Measurements from ENCODE around the gene SETD7. TPM values are rescaled to one million over a fixed set of nuclear protein-coding genes. Genes with fewer than 3 reads are reported as not detected.
A peak's percentile ranks its signal among the peaks of the same experiment; 100 is the strongest.

SETD7 gene
- total RNA-seq, 1 experiment from 2014 or later, result 32.2 TPM

GRCh38 chr4:139476363-139476762, 79.7 kb downstream of the SETD7 start:
- no peak overlapping the region for H3K27ac Mint-ChIP-seq (ENCODE audit: unreplicated experiment)
- H3K9me3 Mint-ChIP-seq (ENCODE audit: unreplicated experiment), result no peaks in the 10 kb centered on the region
- Histone ChIP-seq H3K27me3 (replicated peaks; ENCODE audit: control insufficient read depth, insufficient read depth, low read length) (no peaks in the 10 kb centered on the region), H3K4me3 (ENCODE audit: low read depth, low read length) (no peak overlapping the region), H3K9me3 (no peaks in the 10 kb centered on the region), H3K4me1 (no peaks in the 10 kb centered on the region), H3K36me3 (ENCODE audit: control insufficient read depth, insufficient read depth, low read length) (no peaks in the 10 kb centered on the region)
- no TSS peak for BruUV-seq (replicated peaks)
- no peaks in the 10 kb centered on the region for H3K27me3 Mint-ChIP-seq (ENCODE audit: insufficient read depth, unreplicated experiment)
- H3K36me3 Mint-ChIP-seq (ENCODE audit: insufficient read depth, unreplicated experiment), result peaks cover 7% of the 10 kb centered on the region
- no peak for DNase-seq
- no peak overlapping the region for H3K4me3 Mint-ChIP-seq (ENCODE audit: unreplicated experiment)
- peaks cover 12% of the 10 kb centered on the region for H3K4me1 Mint-ChIP-seq (ENCODE audit: low read depth, unreplicated experiment)
- TF ChIP-seq CTCF (IDR thresholded peaks at IDR 0.05; ENCODE audit: insufficient read depth in 1 of 2, low read depth in 1 of 2, low read length in 1 of 2, severe bottlenecking in 1 of 2, unreplicated experiment in 1 of 2), result no peak
- ChIA-PET CTCF (no interaction called here), POLR2A (interaction anchor here (0.7 kb wide), 1 partner anchor 24 kb away, joined by 3 read pairs; no protein-coding TSS in a partner anchor)
- intact Hi-C loops (cut with micrococcal nuclease; ENCODE audit: unreplicated experiment), result no loop called here

GRCh38 chr4:139472852-139473251, 83.2 kb downstream of the SETD7 start:
- POLR2A ChIA-PET, result no interaction called here
- no peaks in the 10 kb centered on the region for H3K27me3 ChIP-seq (replicated peaks; ENCODE audit: control insufficient read depth, insufficient read depth, low read length)
- H3K4me3 Mint-ChIP-seq (ENCODE audit: unreplicated experiment), result no peak overlapping the region
- no peaks in the 10 kb centered on the region for H3K36me3 ChIP-seq (ENCODE audit: control insufficient read depth, insufficient read depth, low read length)
- H3K27ac Mint-ChIP-seq (ENCODE audit: unreplicated experiment), result no peak overlapping the region
- CTCF ChIA-PET, result no interaction called here
- no peak for DNase-seq
- peaks cover 29% of the 10 kb centered on the region for H3K4me1 Mint-ChIP-seq (ENCODE audit: low read depth, unreplicated experiment)
- H3K4me1 ChIP-seq, result peaks cover 12% of the 10 kb centered on the region
- intact Hi-C loops (cut with micrococcal nuclease; ENCODE audit: unreplicated experiment), result no loop called here
- H3K9me3 Mint-ChIP-seq (ENCODE audit: unreplicated experiment), result peaks cover 17% of the 10 kb centered on the region
- H3K36me3 Mint-ChIP-seq (ENCODE audit: insufficient read depth, unreplicated experiment), result peaks cover 19% of the 10 kb centered on the region
- BruUV-seq (replicated peaks), result TSS peak; percentile 8
- H3K27me3 Mint-ChIP-seq (ENCODE audit: insufficient read depth, unreplicated experiment), result no peaks in the 10 kb centered on the region
- H3K4me3 ChIP-seq (ENCODE audit: low read depth, low read length), result no peak overlapping the region
- no peak for TF ChIP-seq CTCF (IDR thresholded peaks at IDR 0.05; ENCODE audit: insufficient read depth in 1 of 2, low read depth in 1 of 2, low read length in 1 of 2, severe bottlenecking in 1 of 2, unreplicated experiment in 1 of 2)
- H3K9me3 ChIP-seq, result peaks cover 13% of the 10 kb centered on the region

- no peak for TF ChIP-seq CTCF (IDR thresholded peaks at IDR 0.05; ENCODE audit: insufficient read depth in 1 of 2, low read depth in 1 of 2, low read length in 1 of 2, severe bottlenecking in 1 of 2, unreplicated experiment in 1 of 2)
- intact Hi-C loops (cut with micrococcal nuclease; ENCODE audit: unreplicated experiment), result no loop called here
- Histone ChIP-seq H3K27me3 (replicated peaks; ENCODE audit: control insufficient read depth, insufficient read depth, low read length) (no peaks in the 10 kb centered on the region), H3K4me3 (ENCODE audit: low read depth, low read length) (no peak overlapping the region), H3K36me3 (ENCODE audit: control insufficient read depth, insufficient read depth, low read length) (no peaks in the 10 kb centered on the region), H3K4me1 (peaks cover 12% of the 10 kb centered on the region), H3K9me3 (peaks cover 13% of the 10 kb centered on the region)
- Mint-ChIP-seq H3K9me3 (ENCODE audit: unreplicated experiment) (peaks cover 18% of the 10 kb centered on the region), H3K27me3 (ENCODE audit: insufficient read depth, unreplicated experiment) (no peaks in the 10 kb centered on the region), H3K36me3 (ENCODE audit: insufficient read depth, unreplicated experiment) (peaks cover 13% of the 10 kb centered on the region), H3K27ac (ENCODE audit: unreplicated experiment) (no peak overlapping the region), H3K4me3 (ENCODE audit: unreplicated experiment) (no peak overlapping the region), H3K4me1 (ENCODE audit: low read depth, unreplicated experiment) (peaks cover 22% of the 10 kb centered on the region)
- ChIA-PET CTCF (interaction anchor here (0.7 kb wide), 1 partner anchor 77 kb away, joined by 4 read pairs; no protein-coding TSS in a partner anchor), POLR2A (no interaction called here)
- no TSS peak for BruUV-seq (replicated peaks)
- no peak for DNase-seq
Observed at GRCh38 chr4:139470997-139471665, 84.9 kb downstream of the SETD7 start.
